Neural cell (in vitro differentiated cells): Measurements from ENCODE around the gene EPN1. TPM values are rescaled to one million over a fixed set of nuclear protein-coding genes. Genes with fewer than 3 reads are reported as not detected.

Experiments
- H2AFZ ChIP-seq: fragments of 200-600, 300-800 bp; sonication (generic), shearing (Covaris generic); 2 replicates; pipeline ENCODE4 v1.6.0; 2014; ENCODE audit warnings: low read depth, mild to moderate bottlenecking, antibody characterized with exemption, low read length, moderate library complexity
- H3F3A ChIP-seq: fragments of 200-600 bp; shearing (Covaris generic); 2 replicates; pipeline ENCODE4 v1.6.1; 2016; ENCODE audit warnings: mild to moderate bottlenecking, moderate library complexity, mixed read lengths, antibody characterized with exemption, low read length; ENCODE audit not compliant: insufficient read depth, poor library complexity, severe bottlenecking
- H3K27ac ChIP-seq: fragments of 200-600, 300-800 bp; sonication (generic), shearing (Covaris generic); 2 replicates; pipeline ENCODE4 v1.5.1; 2014; ENCODE audit warnings: mild to moderate bottlenecking, low read length, moderate library complexity
- H3K27me3 ChIP-seq: fragments of 300-800, 200-600 bp; sonication (generic), shearing (Covaris generic); 2 replicates; pipeline ENCODE4 v1.6.0; 2014; ENCODE audit warnings: mild to moderate bottlenecking, low read depth, low read length, moderate library complexity; ENCODE audit not compliant: insufficient read depth
- H3K36me3 ChIP-seq: fragments of 300-800, 200-600 bp; sonication (generic), shearing (Covaris generic); 2 replicates; pipeline ENCODE4 v1.5.1; 2014; ENCODE audit warnings: mild to moderate bottlenecking, antibody characterized with exemption, low read length, moderate library complexity; ENCODE audit not compliant: insufficient read depth
- H3K4me2 ChIP-seq: fragments of 300-800, 200-600 bp; sonication (generic), shearing (Covaris generic); 2 replicates; pipeline ENCODE4 v1.6.0; 2014; ENCODE audit warnings: mild to moderate bottlenecking, low read length
- H3K4me3 ChIP-seq: fragments of 300-800, 200-600 bp; sonication (generic), shearing (Covaris generic); 2 replicates; pipeline ENCODE4 v1.5.1; 2014; ENCODE audit warnings: mild to moderate bottlenecking, low read length, moderate library complexity
- H3K79me2 ChIP-seq: fragments of 200-600 bp; shearing (Covaris generic); replicated peaks from 2 replicates; pipeline ENCODE4 v1.6.0; 2014; ENCODE audit warnings: mild to moderate bottlenecking, low read length, moderate library complexity; ENCODE audit not compliant: insufficient read depth
- H3K9ac ChIP-seq: fragments of 300-800, 200-600 bp; sonication (generic), shearing (Covaris generic); 2 replicates; pipeline ENCODE4 v1.6.1; 2016; ENCODE audit warnings: mild to moderate bottlenecking, low read length, mixed read lengths
- H3K9me2 ChIP-seq: fragments of 200-600 bp; shearing (Covaris generic); 2 replicates; pipeline ENCODE4 v1.6.1; 2016; ENCODE audit warnings: mild to moderate bottlenecking, low read length, mixed read lengths; ENCODE audit not compliant: insufficient read depth
- H3K9me3 ChIP-seq: fragments of 200-600, 300-800 bp; sonication (generic), shearing (Covaris generic); 2 replicates; pipeline ENCODE4 v1.6.1; 2016; ENCODE audit warnings: mild to moderate bottlenecking, mixed run types, low read length, moderate library complexity, mixed read lengths
- H4K20me1 ChIP-seq: fragments of 200-600 bp; shearing (Covaris generic); 2 replicates; pipeline ENCODE4 v1.6.1; 2016; ENCODE audit warnings: mild to moderate bottlenecking, mixed run types; ENCODE audit not compliant: insufficient read depth
- EP300 ChIP-seq: fragments of 450-650 bp; conservative IDR thresholded peaks from 2 replicates; pipeline ENCODE4 v1.6.1; 2014; ENCODE audit warnings: antibody characterized with exemption, mild to moderate bottlenecking, moderate library complexity; ENCODE audit not compliant: poor library complexity, severe bottlenecking
- EZH2 ChIP-seq: fragments of 200-600, 300-800 bp; shearing (Covaris generic), sonication (generic); IDR thresholded peaks from 2 replicates; pipeline ENCODE4 v1.6.1; 2014; ENCODE audit warnings: antibody characterized with exemption, low read length, borderline replicate concordance, mild to moderate bottlenecking; ENCODE audit not compliant: insufficient read depth, poor library complexity, severe bottlenecking
- MXI1 ChIP-seq: fragments of 450-650 bp; conservative IDR thresholded peaks from 2 replicates; pipeline ENCODE4 v1.6.1; 2014; ENCODE audit warnings: antibody characterized with exemption, mild to moderate bottlenecking; ENCODE audit not compliant: poor library complexity, severe bottlenecking
- POLR2AphosphoS5 ChIP-seq: IDR thresholded peaks from 2 replicates; pipeline ENCODE4 v1.6.1; 2012
- RAD21 ChIP-seq: fragments of 450-650 bp; conservative IDR thresholded peaks from 2 replicates; pipeline ENCODE4 v1.6.1; 2014; ENCODE audit warnings: antibody characterized with exemption, mild to moderate bottlenecking, moderate library complexity
- SMC3 ChIP-seq: fragments of 450-650 bp; conservative IDR thresholded peaks from 2 replicates; pipeline ENCODE4 v1.6.1; 2014; ENCODE audit warnings: antibody characterized with exemption, mild to moderate bottlenecking, moderate library complexity; ENCODE audit not compliant: poor library complexity
- TAF1 ChIP-seq: IDR thresholded peaks from 2 replicates; pipeline ENCODE4 v1.6.1; 2012; ENCODE audit warnings: low read depth
- polyA plus RNA-seq: library from polyadenylated mRNA; depleted of rRNA; stranded (reverse); fragments of >200 nt; gene quantifications from 2 replicates; pipeline ENCODE4 v1.2.3, GENCODE V29; 2014
- TF ChIP-seq, protein P1 (sequence below): IDR thresholded peaks from 2 replicates; pipeline ENCODE4 v1.6.1; 2012; ENCODE audit warnings: borderline replicate concordance
- TF ChIP-seq, protein P2 (sequence below): fragments of 450-650 bp; IDR thresholded peaks from 2 replicates; pipeline ENCODE4 v1.5.1; 2014; ENCODE audit warnings: antibody characterized with exemption, mild to moderate bottlenecking, moderate library complexity; ENCODE audit not compliant: poor library complexity, severe bottlenecking

Gene EPN1
- polyA plus RNA-seq, 1 donor from 2014 or later: 21.0 TPM

DNA sequence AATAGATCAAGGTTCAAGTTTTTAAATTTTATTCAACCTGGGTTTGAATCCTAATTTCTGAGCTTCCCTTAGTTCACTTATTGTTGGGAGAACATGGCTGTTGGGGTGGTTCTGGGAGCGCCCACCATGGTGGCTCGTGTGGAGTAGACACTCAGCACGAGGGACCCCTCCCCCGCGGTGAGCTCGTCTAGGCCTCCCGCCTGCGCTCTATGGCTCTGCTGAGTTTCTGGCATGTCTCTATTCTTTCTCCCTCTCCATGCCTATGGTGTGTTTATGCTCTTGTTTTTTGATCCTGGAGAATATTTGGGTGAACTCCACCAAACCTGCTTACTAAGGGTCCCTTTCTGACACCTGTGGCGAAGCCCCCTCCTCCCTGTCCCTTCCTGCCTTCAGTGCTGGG is 1.6 kb upstream of the EPN1 start:
- Histone ChIP-seq H4K20me1 (peaks cover 4% of the 10 kb centered on the region), H3F3A (no peaks in the 10 kb centered on the region), H3K9me2 (no peaks in the 10 kb centered on the region), H3K4me2 (no peak overlapping the region), H2AFZ (no peak overlapping the region), H3K9me3 (no peaks in the 10 kb centered on the region), H3K36me3 (no peaks in the 10 kb centered on the region), H3K27ac (no peak overlapping the region), H3K4me3 (no peak overlapping the region), H3K9ac (no peak overlapping the region), H3K27me3 (no peaks in the 10 kb centered on the region), H3K79me2 (peaks cover 48% of the 10 kb centered on the region)
- TF ChIP-seq MXI1: no peak
- no peak for TF ChIP-seq RAD21
- no peak for TF ChIP-seq TAF1
- TF ChIP-seq, protein P1, sequence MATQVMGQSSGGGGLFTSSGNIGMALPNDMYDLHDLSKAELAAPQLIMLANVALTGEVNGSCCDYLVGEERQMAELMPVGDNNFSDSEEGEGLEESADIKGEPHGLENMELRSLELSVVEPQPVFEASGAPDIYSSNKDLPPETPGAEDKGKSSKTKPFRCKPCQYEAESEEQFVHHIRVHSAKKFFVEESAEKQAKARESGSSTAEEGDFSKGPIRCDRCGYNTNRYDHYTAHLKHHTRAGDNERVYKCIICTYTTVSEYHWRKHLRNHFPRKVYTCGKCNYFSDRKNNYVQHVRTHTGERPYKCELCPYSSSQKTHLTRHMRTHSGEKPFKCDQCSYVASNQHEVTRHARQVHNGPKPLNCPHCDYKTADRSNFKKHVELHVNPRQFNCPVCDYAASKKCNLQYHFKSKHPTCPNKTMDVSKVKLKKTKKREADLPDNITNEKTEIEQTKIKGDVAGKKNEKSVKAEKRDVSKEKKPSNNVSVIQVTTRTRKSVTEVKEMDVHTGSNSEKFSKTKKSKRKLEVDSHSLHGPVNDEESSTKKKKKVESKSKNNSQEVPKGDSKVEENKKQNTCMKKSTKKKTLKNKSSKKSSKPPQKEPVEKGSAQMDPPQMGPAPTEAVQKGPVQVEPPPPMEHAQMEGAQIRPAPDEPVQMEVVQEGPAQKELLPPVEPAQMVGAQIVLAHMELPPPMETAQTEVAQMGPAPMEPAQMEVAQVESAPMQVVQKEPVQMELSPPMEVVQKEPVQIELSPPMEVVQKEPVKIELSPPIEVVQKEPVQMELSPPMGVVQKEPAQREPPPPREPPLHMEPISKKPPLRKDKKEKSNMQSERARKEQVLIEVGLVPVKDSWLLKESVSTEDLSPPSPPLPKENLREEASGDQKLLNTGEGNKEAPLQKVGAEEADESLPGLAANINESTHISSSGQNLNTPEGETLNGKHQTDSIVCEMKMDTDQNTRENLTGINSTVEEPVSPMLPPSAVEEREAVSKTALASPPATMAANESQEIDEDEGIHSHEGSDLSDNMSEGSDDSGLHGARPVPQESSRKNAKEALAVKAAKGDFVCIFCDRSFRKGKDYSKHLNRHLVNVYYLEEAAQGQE: no peak
- no peak for TF ChIP-seq EZH2
- TF ChIP-seq, protein P2, sequence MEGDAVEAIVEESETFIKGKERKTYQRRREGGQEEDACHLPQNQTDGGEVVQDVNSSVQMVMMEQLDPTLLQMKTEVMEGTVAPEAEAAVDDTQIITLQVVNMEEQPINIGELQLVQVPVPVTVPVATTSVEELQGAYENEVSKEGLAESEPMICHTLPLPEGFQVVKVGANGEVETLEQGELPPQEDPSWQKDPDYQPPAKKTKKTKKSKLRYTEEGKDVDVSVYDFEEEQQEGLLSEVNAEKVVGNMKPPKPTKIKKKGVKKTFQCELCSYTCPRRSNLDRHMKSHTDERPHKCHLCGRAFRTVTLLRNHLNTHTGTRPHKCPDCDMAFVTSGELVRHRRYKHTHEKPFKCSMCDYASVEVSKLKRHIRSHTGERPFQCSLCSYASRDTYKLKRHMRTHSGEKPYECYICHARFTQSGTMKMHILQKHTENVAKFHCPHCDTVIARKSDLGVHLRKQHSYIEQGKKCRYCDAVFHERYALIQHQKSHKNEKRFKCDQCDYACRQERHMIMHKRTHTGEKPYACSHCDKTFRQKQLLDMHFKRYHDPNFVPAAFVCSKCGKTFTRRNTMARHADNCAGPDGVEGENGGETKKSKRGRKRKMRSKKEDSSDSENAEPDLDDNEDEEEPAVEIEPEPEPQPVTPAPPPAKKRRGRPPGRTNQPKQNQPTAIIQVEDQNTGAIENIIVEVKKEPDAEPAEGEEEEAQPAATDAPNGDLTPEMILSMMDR: no peak
- TF ChIP-seq POLR2AphosphoS5: no peak
- no peak for TF ChIP-seq EP300
- no peak for TF ChIP-seq SMC3

DNA sequence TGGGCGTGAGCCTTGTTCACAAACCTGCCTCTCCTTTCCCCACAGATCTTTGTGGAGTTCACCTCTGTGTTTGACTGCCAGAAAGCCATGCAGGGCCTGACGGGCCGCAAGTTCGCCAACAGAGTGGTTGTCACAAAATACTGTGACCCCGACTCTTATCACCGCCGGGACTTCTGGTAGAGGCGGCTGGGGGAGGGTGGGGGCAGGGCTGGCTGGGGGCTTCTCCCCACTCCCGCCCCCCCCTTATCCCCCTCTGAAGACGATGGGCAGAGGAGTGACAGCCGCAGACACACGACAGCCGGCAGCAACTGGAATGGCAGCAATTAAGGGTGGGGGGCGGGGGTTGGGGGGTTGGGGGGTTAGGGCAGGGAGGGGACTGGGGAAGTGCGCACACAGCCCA is 1.1 kb upstream of the EPN1 start:
- peaks cover 4% of the 10 kb centered on the region for H4K20me1 ChIP-seq
- H3K36me3 ChIP-seq: no peaks in the 10 kb centered on the region

More for the DNA sequence above, 1.1 kb upstream of the EPN1 start:
- no peaks in the 10 kb centered on the region for H3K27me3 ChIP-seq
- peaks cover 51% of the 10 kb centered on the region for H3K79me2 ChIP-seq
- no peak overlapping the region for H3K27ac ChIP-seq
- H3K9ac ChIP-seq: no peak overlapping the region
- H3K9me2 ChIP-seq: no peaks in the 10 kb centered on the region
- H3K4me3 ChIP-seq: no peak overlapping the region
- H3F3A ChIP-seq: no peaks in the 10 kb centered on the region
- no peak overlapping the region for H2AFZ ChIP-seq
- TF ChIP-seq RAD21: no peak
- no peak for TF ChIP-seq MXI1
- no peak for TF ChIP-seq EZH2
- TF ChIP-seq, protein P2: no peak
- no peak for TF ChIP-seq SMC3
- TF ChIP-seq, protein P1: no peak
- no peak for TF ChIP-seq TAF1
- no peak for TF ChIP-seq EP300
- TF ChIP-seq POLR2AphosphoS5: no peak
- no peaks in the 10 kb centered on the region for H3K9me3 ChIP-seq
- H3K4me2 ChIP-seq: no peak overlapping the region
